ENCODE data around the gene MSI2.

Gene MSI2

DNA sequence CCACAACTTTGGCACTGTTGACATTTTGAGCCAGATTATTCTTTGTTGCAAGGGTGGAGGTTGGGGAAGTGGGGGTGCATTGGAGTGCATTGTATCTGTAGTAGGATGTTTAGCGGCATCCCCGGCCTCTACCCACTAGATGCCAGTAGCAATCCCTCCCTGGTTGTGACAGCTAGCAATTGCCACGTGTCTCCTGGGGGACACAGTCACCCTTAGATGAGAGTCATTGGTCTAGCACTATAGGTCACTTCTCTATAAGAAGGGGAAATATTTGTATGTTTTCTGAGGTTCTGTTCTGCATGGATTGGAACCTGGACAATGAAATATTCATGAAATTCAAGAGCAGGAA lies 32.4 kb downstream of the MSI2 start:
- Histone ChIP-seq H2AK5ac (ENCODE audit: low read length) (no peak overlapping the region), H3K27me3 (ENCODE audit: insufficient read depth, low read length, poor library complexity) (no peaks in the 10 kb centered on the region), H3K23ac (ENCODE audit: low read length) (no peak overlapping the region), H2BK15ac (replicated peaks; ENCODE audit: low read depth) (no peak overlapping the region), H3K4me3 (ENCODE audit: low read length) (no peak overlapping the region), H3K27ac (ENCODE audit: low read depth, low read length) (no peak overlapping the region), H3K4ac (ENCODE audit: low read depth, low read length) (no peak overlapping the region), H3K56ac (ENCODE audit: low read length) (no peak overlapping the region), H2BK120ac (ENCODE audit: low read depth, low read length) (no peak overlapping the region), H4K5ac (ENCODE audit: low read length) (no peak overlapping the region), H3K9ac (ENCODE audit: low read length) (no peak overlapping the region), H2BK5ac (ENCODE audit: low read length) (no peak overlapping the region), H3K4me2 (ENCODE audit: low read length) (no peak overlapping the region), H3K18ac (ENCODE audit: low read length) (no peak overlapping the region), H3K4me1 (ENCODE audit: control insufficient read depth, low read depth, low read length) (peaks cover 10% of the 10 kb centered on the region), H3K79me2 (ENCODE audit: control insufficient read depth, insufficient read depth, low read length) (no peaks in the 10 kb centered on the region), H3K79me1 (ENCODE audit: low read length) (peaks cover 14% of the 10 kb centered on the region), H3K36me3 (ENCODE audit: control insufficient read depth, insufficient read depth, low read length) (peaks cover 2% of the 10 kb centered on the region), H4K8ac (ENCODE audit: low read depth, low read length) (no peak overlapping the region)
- no CpG with 5 or more reads among the region's 3 CpGs for WGBS (ENCODE audit: extremely low coverage, insufficient coverage, low lambda C conversion rate)
- DNase-seq = no peak

DNA sequence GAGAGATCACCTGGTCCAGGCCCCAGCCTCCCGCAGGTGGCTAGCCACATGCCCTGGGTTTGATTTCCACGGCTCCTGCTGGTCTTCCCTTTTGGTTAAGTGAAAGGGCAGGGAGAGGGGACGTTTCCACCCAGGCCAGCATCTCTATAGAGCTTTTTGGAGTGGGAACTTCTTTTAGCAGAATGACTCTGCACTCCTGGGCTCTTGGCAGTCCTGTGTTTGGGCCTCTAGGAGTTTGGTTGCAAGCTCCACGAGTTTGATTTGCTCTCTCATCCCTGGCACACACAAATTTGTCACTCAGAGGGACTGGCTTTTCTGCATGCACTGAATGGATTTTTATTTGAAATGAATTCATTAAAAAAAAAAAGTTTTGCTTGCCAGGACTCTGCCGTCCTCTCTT lies 32.8 kb downstream of the MSI2 start:
- Histone ChIP-seq H3K4me2 (ENCODE audit: low read length) (no peak overlapping the region), H2AK5ac (ENCODE audit: low read length) (no peak overlapping the region)

GRCh38 chr17:57289613-57290012 lies 33.3 kb downstream of the MSI2 start:
- no peak overlapping the region for H4K5ac ChIP-seq (ENCODE audit: low read length)
- H3K4me3 ChIP-seq (ENCODE audit: low read length) = no peak overlapping the region
- WGBS (ENCODE audit: extremely low coverage, insufficient coverage, low lambda C conversion rate) = no CpG with 5 or more reads among the region's 8 CpGs
- peaks cover 16% of the 10 kb centered on the region for H3K79me1 ChIP-seq (ENCODE audit: low read length)
- H2BK5ac ChIP-seq (ENCODE audit: low read length) = no peak overlapping the region
- H3K4me1 ChIP-seq (ENCODE audit: control insufficient read depth, low read depth, low read length) = peaks cover 13% of the 10 kb centered on the region
- no peak overlapping the region for H3K27ac ChIP-seq (ENCODE audit: low read depth, low read length)
- H3K18ac ChIP-seq (ENCODE audit: low read length) = no peak overlapping the region
- no peak overlapping the region for H3K9ac ChIP-seq (ENCODE audit: low read length)
- DNase-seq = no peak
- H2BK120ac ChIP-seq (ENCODE audit: low read depth, low read length) = no peak overlapping the region
- no peaks in the 10 kb centered on the region for H3K79me2 ChIP-seq (ENCODE audit: control insufficient read depth, insufficient read depth, low read length)
- peaks cover 2% of the 10 kb centered on the region for H3K36me3 ChIP-seq (ENCODE audit: control insufficient read depth, insufficient read depth, low read length)
- H4K8ac ChIP-seq (ENCODE audit: low read depth, low read length) = no peak overlapping the region
- no peak overlapping the region for H2BK15ac ChIP-seq (replicated peaks; ENCODE audit: low read depth)
- no peak overlapping the region for H3K56ac ChIP-seq (ENCODE audit: low read length)
- no peak overlapping the region for H3K23ac ChIP-seq (ENCODE audit: low read length)
- no peak overlapping the region for H2AK5ac ChIP-seq (ENCODE audit: low read length)
- H3K27me3 ChIP-seq (ENCODE audit: insufficient read depth, low read length, poor library complexity) = no peaks in the 10 kb centered on the region
- no peak overlapping the region for H3K4ac ChIP-seq (ENCODE audit: low read depth, low read length)
- H3K4me2 ChIP-seq (ENCODE audit: low read length) = no peak overlapping the region

More for the DNA sequence above, 32.8 kb downstream of the MSI2 start:
- WGBS (ENCODE audit: extremely low coverage, insufficient coverage, low lambda C conversion rate) = no CpG with 5 or more reads among the region's 5 CpGs
- no peak overlapping the region for H4K8ac ChIP-seq (ENCODE audit: low read depth, low read length)
- H3K36me3 ChIP-seq (ENCODE audit: control insufficient read depth, insufficient read depth, low read length) = peaks cover 2% of the 10 kb centered on the region
- H2BK5ac ChIP-seq (ENCODE audit: low read length) = no peak overlapping the region
- H3K27me3 ChIP-seq (ENCODE audit: insufficient read depth, low read length, poor library complexity) = no peaks in the 10 kb centered on the region
- H3K4me3 ChIP-seq (ENCODE audit: low read length) = no peak overlapping the region
- peaks cover 14% of the 10 kb centered on the region for H3K79me1 ChIP-seq (ENCODE audit: low read length)
- H4K5ac ChIP-seq (ENCODE audit: low read length) = no peak overlapping the region
- peaks cover 10% of the 10 kb centered on the region for H3K4me1 ChIP-seq (ENCODE audit: control insufficient read depth, low read depth, low read length)
- H3K4ac ChIP-seq (ENCODE audit: low read depth, low read length) = no peak overlapping the region
- no peak overlapping the region for H3K23ac ChIP-seq (ENCODE audit: low read length)
- H3K56ac ChIP-seq (ENCODE audit: low read length) = no peak overlapping the region
- H2BK15ac ChIP-seq (replicated peaks; ENCODE audit: low read depth) = no peak overlapping the region
- H3K79me2 ChIP-seq (ENCODE audit: control insufficient read depth, insufficient read depth, low read length) = no peaks in the 10 kb centered on the region
- no peak overlapping the region for H2BK120ac ChIP-seq (ENCODE audit: low read depth, low read length)
- no peak overlapping the region for H3K9ac ChIP-seq (ENCODE audit: low read length)
- H3K27ac ChIP-seq (ENCODE audit: low read depth, low read length) = no peak overlapping the region
- DNase-seq = no peak
- H3K18ac ChIP-seq (ENCODE audit: low read length) = no peak overlapping the region

GRCh38 chr17:57290981-57291380 lies 34.7 kb downstream of the MSI2 start:
- Histone ChIP-seq H2BK15ac (replicated peaks; ENCODE audit: low read depth) (no peak overlapping the region), H3K27me3 (ENCODE audit: insufficient read depth, low read length, poor library complexity) (no peaks in the 10 kb centered on the region), H3K23ac (ENCODE audit: low read length) (no peak overlapping the region), H2BK120ac (ENCODE audit: low read depth, low read length) (no peak overlapping the region), H2AK5ac (ENCODE audit: low read length) (no peak overlapping the region), H3K36me3 (ENCODE audit: control insufficient read depth, insufficient read depth, low read length) (peaks cover 2% of the 10 kb centered on the region), H3K56ac (ENCODE audit: low read length) (no peak overlapping the region), H2BK5ac (ENCODE audit: low read length) (no peak overlapping the region), H3K79me1 (ENCODE audit: low read length) (peaks cover 16% of the 10 kb centered on the region), H3K4me3 (ENCODE audit: low read length) (no peak overlapping the region), H3K18ac (ENCODE audit: low read length) (no peak overlapping the region), H3K4ac (ENCODE audit: low read depth, low read length) (no peak overlapping the region), H3K27ac (ENCODE audit: low read depth, low read length) (no peak overlapping the region), H3K4me2 (ENCODE audit: low read length) (no peak overlapping the region), H3K79me2 (ENCODE audit: control insufficient read depth, insufficient read depth, low read length) (no peaks in the 10 kb centered on the region), H4K5ac (ENCODE audit: low read length) (no peak overlapping the region), H3K4me1 (ENCODE audit: control insufficient read depth, low read depth, low read length) (peaks cover 12% of the 10 kb centered on the region), H3K9ac (ENCODE audit: low read length) (no peak overlapping the region), H4K8ac (ENCODE audit: low read depth, low read length) (no peak overlapping the region)
- no CpG with 5 or more reads among the region's 10 CpGs for WGBS (ENCODE audit: extremely low coverage, insufficient coverage, low lambda C conversion rate)
- DNase-seq = no peak

GRCh38 chr17:57292091-57292490 lies 35.8 kb downstream of the MSI2 start:
- no peak overlapping the region for H2BK15ac ChIP-seq (replicated peaks; ENCODE audit: low read depth)
- no peaks in the 10 kb centered on the region for H3K36me3 ChIP-seq (ENCODE audit: control insufficient read depth, insufficient read depth, low read length)
- H3K56ac ChIP-seq (ENCODE audit: low read length) = no peak overlapping the region
- no peak overlapping the region for H2AK5ac ChIP-seq (ENCODE audit: low read length)
- H4K5ac ChIP-seq (ENCODE audit: low read length) = no peak overlapping the region
- no peak overlapping the region for H3K18ac ChIP-seq (ENCODE audit: low read length)
- DNase-seq = no peak
- H4K8ac ChIP-seq (ENCODE audit: low read depth, low read length) = no peak overlapping the region
- peaks cover 10% of the 10 kb centered on the region for H3K4me1 ChIP-seq (ENCODE audit: control insufficient read depth, low read depth, low read length)
- H3K27me3 ChIP-seq (ENCODE audit: insufficient read depth, low read length, poor library complexity) = no peaks in the 10 kb centered on the region
- H2BK120ac ChIP-seq (ENCODE audit: low read depth, low read length) = no peak overlapping the region
- no peak overlapping the region for H3K4me2 ChIP-seq (ENCODE audit: low read length)
- no peak overlapping the region for H3K23ac ChIP-seq (ENCODE audit: low read length)
- no peak overlapping the region for H2BK5ac ChIP-seq (ENCODE audit: low read length)
- no peak overlapping the region for H3K27ac ChIP-seq (ENCODE audit: low read depth, low read length)
- no peak overlapping the region for H3K4me3 ChIP-seq (ENCODE audit: low read length)
- no peak overlapping the region for H3K4ac ChIP-seq (ENCODE audit: low read depth, low read length)
- peaks cover 16% of the 10 kb centered on the region for H3K79me1 ChIP-seq (ENCODE audit: low read length)
- H3K9ac ChIP-seq (ENCODE audit: low read length) = no peak overlapping the region
- no CpG with 5 or more reads among the region's 5 CpGs for WGBS (ENCODE audit: extremely low coverage, insufficient coverage, low lambda C conversion rate)
- H3K79me2 ChIP-seq (ENCODE audit: control insufficient read depth, insufficient read depth, low read length) = no peaks in the 10 kb centered on the region

DNA sequence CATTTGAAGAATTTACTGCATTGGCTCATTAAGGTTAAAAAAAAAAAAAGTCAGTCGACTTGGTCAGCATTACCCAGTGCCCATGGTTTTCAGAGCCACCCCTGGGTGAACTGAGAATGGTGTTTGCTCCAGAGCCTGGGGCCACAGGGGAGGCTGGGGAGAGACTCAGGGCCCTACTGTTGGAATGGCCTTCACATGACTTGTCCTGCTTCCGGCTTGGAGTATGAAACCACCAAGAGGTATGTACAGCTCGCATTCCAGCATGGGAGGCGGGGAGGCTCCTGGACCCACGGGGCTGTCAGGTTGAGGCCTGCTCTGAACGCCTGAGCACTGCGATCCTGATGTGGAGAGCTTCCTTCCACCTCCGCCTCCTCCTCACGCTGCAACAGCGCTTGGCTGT lies 36.8 kb downstream of the MSI2 start:
- Histone ChIP-seq H3K36me3 (ENCODE audit: control insufficient read depth, insufficient read depth, low read length) (no peaks in the 10 kb centered on the region), H3K9ac (ENCODE audit: low read length) (no peak overlapping the region)

More for the DNA sequence above, 36.8 kb downstream of the MSI2 start:
- no peak overlapping the region for H2BK5ac ChIP-seq (ENCODE audit: low read length)
- no peak overlapping the region for H3K4me3 ChIP-seq (ENCODE audit: low read length)
- H2BK15ac ChIP-seq (replicated peaks; ENCODE audit: low read depth) = no peak overlapping the region
- no peak overlapping the region for H3K27ac ChIP-seq (ENCODE audit: low read depth, low read length)
- H4K8ac ChIP-seq (ENCODE audit: low read depth, low read length) = no peak overlapping the region
- no peak overlapping the region for H3K18ac ChIP-seq (ENCODE audit: low read length)
- no peak overlapping the region for H3K4ac ChIP-seq (ENCODE audit: low read depth, low read length)
- peak; percentile 79 for DNase-seq
- H3K23ac ChIP-seq (ENCODE audit: low read length) = no peak overlapping the region
- no peak overlapping the region for H2AK5ac ChIP-seq (ENCODE audit: low read length)
- H3K79me2 ChIP-seq (ENCODE audit: control insufficient read depth, insufficient read depth, low read length) = no peaks in the 10 kb centered on the region
- no peaks in the 10 kb centered on the region for H3K27me3 ChIP-seq (ENCODE audit: insufficient read depth, low read length, poor library complexity)
- no CpG with 5 or more reads among the region's 10 CpGs for WGBS (ENCODE audit: extremely low coverage, insufficient coverage, low lambda C conversion rate)
- H3K4me1 ChIP-seq (ENCODE audit: control insufficient read depth, low read depth, low read length) = peaks cover 10% of the 10 kb centered on the region
- H3K56ac ChIP-seq (ENCODE audit: low read length) = no peak overlapping the region
- no peak overlapping the region for H4K5ac ChIP-seq (ENCODE audit: low read length)
- H3K79me1 ChIP-seq (ENCODE audit: low read length) = peaks cover 14% of the 10 kb centered on the region
- H3K4me2 ChIP-seq (ENCODE audit: low read length) = no peak overlapping the region
- no peak overlapping the region for H2BK120ac ChIP-seq (ENCODE audit: low read depth, low read length)
